Nucleus accumbens (tissue), 56 donors: Measurements from ENCODE around the gene LSMEM2.

ENCODE experiments used
- DNase-seq, 56 donors: peaks; one replicate each; lab custom pipeline; 2025; lab: John Stamatoyannopoulos, UW

LSMEM2 gene

DNA sequence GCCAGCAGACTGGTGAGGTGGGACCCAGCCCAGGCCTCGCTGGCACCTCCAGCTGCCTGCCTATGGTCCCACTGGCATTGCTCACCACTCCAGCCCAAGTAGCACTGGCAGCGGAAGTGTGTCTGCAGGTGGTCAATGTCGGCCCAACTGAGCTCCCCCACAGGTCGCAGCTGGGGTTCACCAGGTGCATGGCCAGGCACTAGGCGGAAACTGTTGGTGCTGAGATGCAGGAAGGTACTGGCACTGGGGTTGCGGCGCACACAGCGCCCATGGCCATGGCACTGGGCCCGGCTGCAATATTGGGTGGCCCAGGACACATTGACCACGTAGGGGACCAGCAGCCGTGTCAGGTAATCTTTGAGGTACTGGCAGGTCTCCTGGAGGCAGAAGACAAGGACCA lies 39.3 kb downstream of the LSMEM2 start:
- DNase-seq, result no peak

- DNase-seq, result no peak
Measured at GRCh38 chr3:50318615-50319014, 39.7 kb downstream of the LSMEM2 start.

GRCh38 chr3:50319181-50319893 lies 40.5 kb downstream of the LSMEM2 start:
- DNase-seq, result no peak

DNA sequence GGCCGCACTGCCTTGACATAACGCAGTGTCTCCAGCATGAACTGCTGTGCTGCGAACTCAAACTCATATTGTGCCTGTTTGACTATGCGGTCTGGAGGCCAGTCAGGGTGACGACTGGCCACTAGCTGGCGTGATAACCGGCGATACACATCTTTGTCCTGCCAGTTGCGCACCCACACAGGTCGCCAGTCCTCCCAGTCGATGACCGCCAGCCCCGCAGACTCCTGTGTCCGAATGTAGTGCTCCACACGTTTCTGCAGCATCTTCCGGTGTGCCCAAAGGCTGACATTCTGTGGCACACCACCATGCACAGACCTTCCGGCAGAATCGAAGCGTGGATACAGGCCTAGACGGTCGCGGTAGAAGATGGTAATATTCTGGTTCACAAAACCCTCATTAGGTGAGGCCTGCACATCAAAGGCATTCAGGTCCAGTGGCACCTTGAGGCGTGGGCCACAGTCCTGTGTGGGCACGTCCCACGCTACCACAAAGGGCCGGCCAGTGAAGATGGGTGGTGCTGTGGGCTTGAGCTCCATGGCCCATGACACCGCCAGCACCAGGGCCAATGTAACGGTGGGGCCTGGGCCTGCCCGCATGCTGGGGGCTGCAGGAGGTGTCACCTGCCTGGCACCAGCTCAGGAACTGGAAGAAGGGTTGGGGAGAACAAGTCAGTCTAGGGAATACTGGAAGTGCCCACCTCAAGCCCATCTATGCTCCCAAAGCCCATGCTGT lies 41.2 kb downstream of the LSMEM2 start:
- no peak for DNase-seq

GRCh38 chr3:50320853-50321335 lies 42.0 kb downstream of the LSMEM2 start:
- peak in 54 of 56 donors; percentile 54 to 96 (median 86) for DNase-seq

DNA sequence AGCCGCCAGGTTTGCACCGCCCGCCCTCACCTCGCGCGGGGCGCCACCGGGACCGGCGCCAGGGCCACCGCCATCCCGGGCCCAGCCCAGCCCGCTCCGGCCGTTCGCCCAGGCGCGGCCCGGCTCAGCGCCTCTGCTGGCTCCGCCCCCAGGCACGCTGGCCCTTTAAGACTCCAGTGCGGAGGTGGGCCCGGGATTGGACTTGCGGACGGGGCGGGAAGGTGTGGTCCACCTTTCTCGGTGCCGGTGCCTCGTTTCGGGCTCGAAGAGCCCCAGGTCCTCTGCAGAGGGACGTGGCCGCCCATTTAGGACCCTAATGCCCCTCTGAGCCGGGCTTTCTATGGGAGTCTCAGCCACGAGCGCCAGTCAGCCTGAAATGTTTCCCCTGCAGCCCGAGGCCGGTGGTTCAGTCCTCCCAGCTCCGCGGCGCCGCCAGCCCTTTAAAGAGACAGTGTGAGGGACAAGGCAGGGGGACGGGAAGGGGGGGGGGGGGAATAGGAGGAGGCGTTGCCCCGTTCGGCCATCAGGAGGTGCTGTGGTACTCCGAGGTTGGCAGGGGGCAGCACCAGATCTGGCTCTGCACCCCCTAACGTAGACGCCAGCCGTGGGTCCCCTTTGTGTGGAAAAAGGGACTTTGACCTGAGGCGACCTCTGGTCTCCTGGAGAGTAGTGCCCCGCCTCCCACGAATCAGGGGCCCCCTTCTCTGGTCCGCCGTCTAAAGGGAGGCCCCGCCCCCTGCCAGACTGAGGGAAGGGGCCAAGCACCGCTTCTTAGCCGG lies 42.6 kb downstream of the LSMEM2 start:
- peak in 55 of 56 donors; percentile 69 to 96 (median 89) for DNase-seq

DNA sequence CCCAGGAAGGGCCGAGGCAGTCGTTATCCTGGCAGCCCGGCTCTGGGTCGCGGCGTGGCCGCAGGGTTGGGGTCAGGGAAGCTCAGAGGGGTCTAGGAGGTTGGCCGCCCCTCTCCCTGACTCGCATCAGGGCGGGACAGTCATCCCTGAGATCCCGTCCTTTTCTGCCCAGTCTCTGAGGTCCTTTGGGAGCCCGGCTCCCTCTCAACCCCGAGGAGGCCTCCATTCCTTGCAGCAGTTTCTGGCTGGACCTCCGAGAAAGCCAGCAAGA lies 43.2 kb downstream of the LSMEM2 start:
- DNase-seq, result no peak

GRCh38 chr3:50322386-50323091 lies 43.7 kb downstream of the LSMEM2 start, which contains the start of gene HYAL2:
HYAL2 (minus strand) TSS chr3:50322745; CDS start chr3:50320489, 2,256 bp downstream.
- DNase-seq, result no peak

GRCh38 chr3:50323092-50323600 lies 44.3 kb downstream of the LSMEM2 start:
- DNase-seq, result peak in 1 of 56 donors; percentile 27

DNA sequence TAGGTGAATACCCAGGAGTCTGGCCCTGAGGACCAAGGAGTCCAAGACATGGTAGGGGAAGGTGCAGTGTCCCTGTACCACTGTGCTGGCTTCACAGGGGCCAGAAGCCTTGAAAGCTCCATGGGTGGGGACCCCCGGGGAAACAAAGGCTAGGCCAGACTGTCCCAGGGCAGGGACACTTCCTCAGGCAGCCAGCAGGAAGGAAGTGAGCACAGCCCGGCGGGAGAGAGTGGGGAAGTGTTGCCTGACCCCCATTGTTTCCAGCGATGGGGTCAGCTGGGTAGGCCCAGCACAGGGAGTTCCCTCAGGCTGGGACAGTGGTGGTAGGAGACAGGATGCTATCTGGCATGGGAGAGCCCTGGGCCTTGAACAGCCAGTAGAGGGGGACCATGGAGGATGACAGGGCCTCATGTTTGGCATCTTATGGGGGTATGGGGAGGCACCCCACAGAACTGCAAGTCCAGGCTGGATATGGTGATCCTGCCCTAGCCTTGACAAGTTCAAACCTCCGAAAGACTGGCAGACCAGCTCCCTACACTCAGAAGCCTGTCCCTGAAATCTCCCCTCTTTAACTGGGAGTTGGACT lies 44.8 kb downstream of the LSMEM2 start:
- DNase-seq, result no peak

DNA sequence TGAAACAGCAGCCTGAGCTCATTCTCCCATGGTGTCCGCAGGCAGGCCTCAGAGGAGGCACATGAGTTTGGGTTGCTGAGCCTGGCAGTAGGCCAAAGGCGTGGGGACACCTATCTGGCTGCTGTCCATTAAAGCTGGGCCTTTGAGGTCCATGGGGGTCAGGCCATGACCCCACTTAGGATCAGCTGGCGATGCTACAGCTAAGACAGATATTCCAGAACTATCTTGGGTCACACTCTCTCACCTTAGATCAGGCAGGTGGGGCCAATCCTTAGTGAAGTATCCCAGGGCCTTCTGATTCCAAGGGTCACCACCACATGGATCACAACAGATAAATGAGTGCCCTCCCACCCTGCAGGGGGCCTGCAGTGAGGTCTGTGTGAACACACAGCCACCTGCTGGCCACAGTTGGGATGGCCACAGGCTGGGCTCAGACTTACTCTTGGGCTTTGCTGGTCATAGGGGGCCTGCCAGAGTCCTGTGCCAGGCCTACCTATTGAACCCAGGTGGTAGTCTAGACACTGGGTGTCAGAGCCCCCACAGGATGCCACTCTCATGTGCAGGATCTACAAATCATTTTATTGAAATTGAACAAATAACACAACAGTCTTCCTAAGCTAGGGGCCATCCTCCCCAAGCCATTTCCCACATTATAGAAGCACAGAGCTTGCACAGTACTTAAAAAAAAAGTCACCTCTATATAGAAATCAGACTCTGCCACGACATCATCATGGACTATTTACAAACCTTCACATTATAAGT lies 45.6 kb downstream of the LSMEM2 start:
- DNase-seq, result peak in 42 of 56 donors; percentile 18 to 81 (median 44)

DNA sequence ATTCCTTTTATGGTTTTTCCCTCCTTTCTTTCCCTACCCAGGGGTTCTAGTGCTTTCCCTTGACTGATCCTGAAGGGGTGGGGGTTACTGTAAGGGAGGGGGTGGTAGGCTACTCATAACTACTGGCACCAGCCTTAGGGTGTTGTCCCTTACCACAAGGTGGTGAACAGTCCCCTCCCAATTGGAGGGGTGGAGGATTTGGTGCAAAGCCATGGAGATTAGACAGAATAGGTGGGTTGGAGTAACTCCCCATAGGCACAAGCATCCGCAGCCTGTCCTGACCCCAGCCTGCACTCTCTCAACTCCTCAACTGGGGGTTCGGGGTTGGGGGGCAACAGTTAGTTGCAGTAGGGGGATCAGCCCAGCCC lies 46.2 kb downstream of the LSMEM2 start:
- DNase-seq, result no peak

- no peak for DNase-seq
Measured at GRCh38 chr3:50325497-50326181, 46.8 kb downstream of the LSMEM2 start.

- no peak for DNase-seq
Measured at GRCh38 chr3:50326182-50326541, 47.3 kb downstream of the LSMEM2 start.

DNA sequence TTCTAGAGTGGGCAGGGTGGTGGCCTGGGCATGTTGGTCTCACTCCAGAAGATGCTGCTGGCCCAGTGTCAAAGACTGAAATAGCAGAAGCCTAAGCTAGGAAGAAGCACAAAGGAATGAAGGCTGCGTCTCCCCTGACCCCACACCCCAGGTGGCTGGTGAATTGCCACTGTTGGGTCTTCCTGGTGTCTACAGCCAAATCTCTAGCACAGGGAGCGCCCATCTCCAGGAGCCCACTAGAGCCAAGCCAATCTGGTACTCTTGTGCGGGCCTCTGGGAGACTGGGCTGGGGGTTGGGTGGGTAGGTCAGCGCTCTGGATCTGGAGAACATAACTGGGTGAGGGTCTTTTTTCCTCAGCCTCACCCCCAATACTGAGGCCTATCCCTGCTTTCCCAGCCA lies 48.2 kb downstream of the LSMEM2 start:
- no peak for DNase-seq

GRCh38 chr3:50327943-50328691 lies 49.2 kb downstream of the LSMEM2 start, which contains the start of gene TUSC2:
TUSC2 (minus strand) TSS chr3:50328223; CDS start chr3:50328099, 124 bp downstream.
- DNase-seq, result peak; percentile 69 to 99 (median 93)

DNA sequence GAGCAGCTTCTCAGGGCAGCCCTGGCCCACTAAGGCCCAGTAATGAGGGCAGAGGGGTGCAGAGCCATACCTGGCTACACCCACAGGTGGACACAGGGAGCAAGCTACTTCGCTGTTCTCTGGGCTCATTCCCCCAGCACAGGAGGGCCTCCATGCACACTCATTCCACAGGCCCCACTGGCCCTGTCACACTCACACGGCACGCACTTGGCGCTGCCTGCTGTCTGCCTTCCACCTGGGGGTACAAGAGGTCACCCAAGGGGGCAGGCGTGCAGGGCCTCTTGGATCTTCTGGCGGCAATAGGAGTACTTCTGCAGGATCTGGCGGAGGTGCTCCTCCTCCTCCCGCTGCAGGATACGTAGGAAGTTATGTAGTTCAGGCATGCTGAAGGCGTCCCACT lies 51.4 kb downstream of the LSMEM2 start:
- no peak for DNase-seq

GRCh38 chr3:50331364-50331907 lies 52.5 kb downstream of the LSMEM2 start:
- DNase-seq, result no peak
